Measurements from ENCODE around the gene CYBC1.

CYBC1 gene

GRCh38 chr17:82450357-82451106, at the start of gene CYBC1:
TSS of gene CYBC1 (minus strand) at chr17:82450752. CDS start at chr17:82449254, 1,498 bp downstream.
- DNase-seq (ENCODE audit: low read depth, low spot score): peak; percentile 65

GRCh38 chr17:82497483-82498405, 47.2 kb upstream of the CYBC1 start:
- DNase-seq (ENCODE audit: low read depth, low spot score): no peak

GRCh38 chr17:82496529-82497434, 46.2 kb upstream of the CYBC1 start:
- peak; percentile 58 for DNase-seq (ENCODE audit: low read depth, low spot score)

- no peak for DNase-seq (ENCODE audit: low read depth, low spot score)
These were observed 45.4 kb upstream of the CYBC1 start for GRCh38 chr17:82495844-82496528.

DNA sequence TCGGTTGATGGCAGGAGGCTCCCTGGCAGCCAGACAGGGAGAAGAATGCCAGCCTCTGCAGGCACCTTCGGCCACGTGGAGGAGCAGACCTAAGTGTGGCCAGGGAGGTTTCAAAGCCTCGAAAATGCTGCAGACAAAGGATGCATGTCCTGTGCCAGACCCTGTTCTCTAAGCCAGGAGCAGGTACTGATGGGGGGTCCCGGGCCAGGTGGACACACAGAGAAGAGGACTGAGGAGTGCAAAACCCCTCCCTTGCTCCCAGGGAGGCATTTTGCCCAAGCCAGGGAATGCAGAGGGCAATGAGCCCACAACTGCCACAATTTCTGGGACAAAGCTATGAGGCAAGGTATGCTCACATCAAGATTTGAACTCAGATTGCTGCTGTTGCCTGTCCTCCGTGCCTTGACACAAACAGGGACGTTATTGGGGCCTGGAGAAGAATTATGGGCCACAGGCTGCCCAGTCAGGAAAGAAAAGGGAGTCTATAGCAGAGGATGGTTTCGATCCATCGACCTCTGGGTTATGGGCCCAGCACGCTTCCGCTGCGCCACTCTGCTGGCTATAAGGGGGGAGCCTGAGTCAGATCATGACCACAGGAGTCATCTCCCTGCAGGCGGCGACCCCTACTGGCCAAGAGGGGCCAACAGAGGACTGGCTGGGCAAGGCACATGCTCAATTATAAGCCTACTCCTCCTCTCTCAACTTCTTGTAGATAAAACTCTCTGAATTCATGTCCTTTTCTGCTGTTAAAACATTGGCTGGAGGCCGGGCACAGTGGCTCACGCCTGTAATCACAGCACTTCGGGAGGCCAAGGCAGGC, 43.9 kb upstream of the CYBC1 start:
- DNase-seq (ENCODE audit: low read depth, low spot score): peak; percentile 85

- no peak for DNase-seq (ENCODE audit: low read depth, low spot score)
These were observed 42.8 kb upstream of the CYBC1 start for GRCh38 chr17:82493226-82493781.

DNA sequence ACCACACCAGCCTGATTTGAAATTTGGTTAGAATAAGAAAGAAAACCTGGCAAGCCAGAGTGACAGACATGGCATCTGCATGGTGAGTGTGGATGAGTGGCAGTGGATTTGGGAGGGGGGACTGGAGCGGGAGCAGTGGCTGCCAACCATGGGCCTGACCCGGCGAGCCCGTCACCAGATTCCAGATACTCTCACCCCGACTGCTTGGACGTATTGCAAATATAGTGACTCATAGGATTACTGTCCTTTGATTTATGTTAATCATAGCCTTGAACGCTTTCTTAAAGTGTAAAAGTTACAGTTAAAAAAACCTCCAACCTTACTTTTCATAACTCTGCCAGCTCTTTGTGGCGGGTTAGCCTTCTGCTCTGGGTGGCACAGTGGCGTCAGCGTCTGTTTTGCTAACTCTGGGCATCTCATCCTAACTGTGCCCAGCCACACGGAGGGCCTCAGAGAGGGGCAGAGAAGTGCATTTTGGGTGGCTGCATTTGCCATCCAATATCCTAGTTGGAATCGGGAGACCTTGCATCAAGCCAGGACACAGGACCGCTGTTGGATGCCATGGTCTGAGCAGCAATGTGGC, 42.2 kb upstream of the CYBC1 start:
- DNase-seq (ENCODE audit: low read depth, low spot score): no peak

DNA sequence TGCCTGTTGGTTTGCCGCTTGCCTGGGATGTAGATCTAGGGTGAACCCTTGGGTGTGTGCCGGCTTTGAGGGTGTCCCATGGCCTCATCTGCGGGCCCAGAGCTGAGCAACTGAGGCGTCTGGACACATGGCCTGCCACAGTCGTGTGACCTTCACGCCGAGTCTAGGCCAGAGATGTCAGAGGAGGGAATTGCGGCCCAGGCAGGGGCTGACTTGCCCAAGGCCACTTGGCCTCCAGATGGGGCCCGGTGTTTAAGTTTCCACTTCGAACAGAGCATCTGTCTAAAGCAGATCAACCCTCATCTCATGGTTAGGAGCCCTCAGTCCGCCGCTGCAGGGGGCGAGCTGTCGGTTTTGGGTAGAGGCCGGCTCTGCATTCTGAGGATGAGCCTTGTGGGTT, 41.0 kb upstream of the CYBC1 start:
- no peak for DNase-seq (ENCODE audit: low read depth, low spot score)

- no peak for DNase-seq (ENCODE audit: low read depth, low spot score)
These were observed 40.6 kb upstream of the CYBC1 start for GRCh38 chr17:82491196-82491530.

DNA sequence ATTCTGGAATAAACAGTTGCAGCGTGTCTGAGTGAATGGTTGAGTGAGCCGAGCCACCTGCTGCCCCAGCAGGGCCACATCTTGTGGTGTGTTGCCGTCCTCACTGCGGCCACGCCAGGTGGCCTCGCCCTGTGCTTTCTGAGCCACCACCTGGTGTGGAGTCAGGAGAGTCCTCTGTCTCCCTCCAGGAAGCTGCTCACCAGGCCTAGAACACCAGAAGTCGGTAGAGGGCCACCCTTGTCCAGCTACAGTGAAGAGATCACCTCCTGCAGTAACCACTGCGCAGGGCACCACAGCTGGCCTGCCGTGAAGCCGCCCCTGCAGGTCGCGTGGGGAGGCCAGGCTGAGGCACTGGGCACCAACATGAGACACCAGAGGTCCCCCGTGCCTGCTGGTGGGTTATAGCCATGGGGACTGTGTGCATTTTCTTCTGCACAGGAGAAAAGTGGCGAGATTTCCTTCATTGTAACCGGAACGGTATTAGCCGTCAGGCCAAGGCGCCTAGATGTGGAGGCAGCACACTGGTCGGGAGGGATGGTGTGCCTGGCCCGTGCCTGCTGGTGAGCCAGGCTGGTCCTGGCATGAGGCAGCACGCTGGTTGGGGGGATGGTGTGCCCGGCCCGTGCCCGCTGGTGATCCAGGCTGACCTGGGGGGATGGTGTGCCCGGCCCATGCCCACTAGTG, 40.1 kb upstream of the CYBC1 start:
- DNase-seq (ENCODE audit: low read depth, low spot score): no peak

GRCh38 chr17:82489851-82490511, 39.4 kb upstream of the CYBC1 start:
- DNase-seq (ENCODE audit: low read depth, low spot score): no peak

DNA sequence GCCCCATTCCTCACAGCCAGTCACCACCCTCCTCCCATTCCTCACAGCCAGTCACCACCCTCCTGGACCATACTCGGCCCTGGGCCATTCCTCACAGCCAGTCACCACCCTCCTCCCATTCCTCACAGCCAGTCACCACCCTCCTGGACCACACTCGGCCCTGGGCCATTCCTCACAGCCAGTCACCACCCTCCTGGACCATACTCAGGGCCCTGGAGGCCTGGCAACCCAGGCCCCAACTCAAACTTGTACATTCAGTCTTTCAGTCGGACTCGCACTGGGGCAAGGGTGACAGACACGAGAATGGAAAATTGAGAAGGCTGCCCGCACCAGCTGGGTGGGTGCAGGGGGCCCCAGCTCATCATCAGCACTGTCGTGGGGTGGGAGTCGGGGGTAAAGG, 38.6 kb upstream of the CYBC1 start:
- DNase-seq (ENCODE audit: low read depth, low spot score): no peak

GRCh38 chr17:82487910-82488309, 37.4 kb upstream of the CYBC1 start:
- no peak for DNase-seq (ENCODE audit: low read depth, low spot score)

GRCh38 chr17:82486231-82487094, 35.9 kb upstream of the CYBC1 start:
- DNase-seq (ENCODE audit: low read depth, low spot score): no peak

GRCh38 chr17:82483836-82484235, 33.3 kb upstream of the CYBC1 start:
- no peak for DNase-seq (ENCODE audit: low read depth, low spot score)

- DNase-seq (ENCODE audit: low read depth, low spot score): no peak
These were observed 32.7 kb upstream of the CYBC1 start for GRCh38 chr17:82483204-82483660.

DNA sequence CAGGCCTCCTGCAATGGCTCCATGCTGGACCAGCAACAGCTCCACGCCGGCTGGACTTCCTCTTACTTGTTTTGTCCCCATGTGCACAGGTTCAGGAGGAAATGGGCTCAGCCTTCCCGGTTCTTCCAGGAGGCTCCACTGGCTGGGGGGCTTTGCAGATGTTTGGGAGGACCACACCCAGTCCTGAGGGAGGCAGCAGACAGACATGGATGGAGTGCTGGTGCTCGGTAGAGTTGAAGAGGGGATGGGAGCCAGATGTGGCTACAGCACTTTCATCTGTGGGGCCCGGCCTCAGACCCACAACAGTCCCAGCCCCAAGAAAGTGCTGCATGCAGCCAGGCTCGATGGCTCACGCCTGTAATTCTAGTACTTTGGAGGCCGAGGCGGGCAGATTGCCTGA, 29.8 kb upstream of the CYBC1 start:
- DNase-seq (ENCODE audit: low read depth, low spot score): no peak

All from brain pericyte (primary cell).